ENCODE results near the gene KLF7. TPM values are rescaled to one million over a fixed set of nuclear protein-coding genes. Genes with fewer than 3 reads are reported as not detected.
"Not testable (repeated sequence)": the region's sequence is repeated elsewhere in the genome, so short reads cannot be mapped to it uniquely, and the experiment has no call there.

Gene KLF7
- total RNA-seq, 2 experiments from 2014 or later, result 4.7 to 6.8 TPM

DNA sequence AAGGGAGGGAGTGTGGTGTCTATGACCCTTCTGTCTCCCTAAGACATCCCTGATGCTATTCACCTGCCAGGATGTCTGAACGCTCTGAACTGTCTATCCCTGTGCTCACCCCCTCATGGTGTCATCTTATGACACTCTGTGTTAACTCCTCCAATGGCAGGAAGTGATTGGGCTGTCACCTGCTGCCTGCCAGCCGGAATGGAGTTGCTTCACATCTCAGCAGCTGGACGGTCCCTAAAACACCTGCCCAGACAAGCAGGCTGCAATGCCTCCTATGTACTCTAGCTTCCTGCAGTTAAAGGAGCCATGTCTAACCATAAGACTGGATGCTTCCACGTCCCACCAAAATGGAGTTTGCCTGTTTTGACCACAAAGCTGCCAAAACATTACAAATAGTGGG is 126.5 kb downstream of the KLF7 start:
- Mint-ChIP-seq H3K4me3 (no peak overlapping the region), H3K9me3 (ENCODE audit: low read depth) (no peaks in the 10 kb centered on the region), H3K27ac (no peak overlapping the region), H3K27me3 (peaks cover 4% of the 10 kb centered on the region), H3K4me1 (no peaks in the 10 kb centered on the region), H3K36me3 (no peaks in the 10 kb centered on the region)
- CTCF ChIA-PET, result no interaction called here
- ATAC-seq, result no peak
- no peak for DNase-seq

DNA sequence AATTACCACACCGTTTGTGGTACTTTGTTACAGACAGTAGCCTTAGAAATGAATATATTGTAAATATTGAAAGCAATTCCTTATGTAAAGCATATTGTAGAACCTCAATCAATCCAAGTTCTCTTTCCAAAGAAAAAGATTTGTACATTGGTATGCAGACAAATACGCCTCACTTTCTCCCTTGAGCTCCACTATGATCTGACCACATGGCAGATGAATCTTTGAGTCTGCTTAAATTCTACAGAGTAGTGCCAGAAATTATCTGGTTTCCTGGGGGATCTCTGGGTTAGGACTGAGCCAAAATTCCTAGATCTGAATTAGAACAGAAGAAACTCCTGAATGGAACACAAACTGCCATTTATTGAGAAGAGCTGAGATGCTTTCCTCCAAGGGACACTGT is 127.4 kb downstream of the KLF7 start:
- no peak for ATAC-seq
- CTCF ChIA-PET, result no interaction called here

DNA sequence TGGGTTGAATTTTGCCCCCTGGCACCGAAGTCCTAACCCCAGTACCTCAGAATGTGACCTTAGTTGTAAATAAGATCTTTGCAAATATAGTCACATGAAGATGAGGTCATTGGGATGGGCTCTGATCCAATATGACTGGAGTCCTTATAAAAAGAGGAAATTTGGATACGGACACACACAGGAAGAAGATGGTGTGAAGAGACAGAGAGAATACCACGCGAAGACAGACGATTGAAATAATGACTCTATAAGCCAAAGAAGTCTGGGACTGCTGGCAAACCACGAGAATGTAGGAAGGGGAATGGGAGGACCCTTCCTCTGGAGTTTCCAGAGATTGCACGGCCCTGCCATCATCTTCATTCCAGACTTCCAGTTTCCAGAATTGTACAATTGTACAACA is 127.9 kb downstream of the KLF7 start:
- no peak overlapping the region for H3K27ac Mint-ChIP-seq
- H3K27me3 Mint-ChIP-seq, result peaks cover 2% of the 10 kb centered on the region
- H3K4me3 Mint-ChIP-seq, result no peak overlapping the region
- H3K9me3 Mint-ChIP-seq (ENCODE audit: low read depth), result peaks cover 3% of the 10 kb centered on the region
- no peaks in the 10 kb centered on the region for H3K4me1 Mint-ChIP-seq
- ATAC-seq (no peak), DNase-seq (no peak)
- H3K36me3 Mint-ChIP-seq, result no peaks in the 10 kb centered on the region
- CTCF ChIA-PET, result no interaction called here

More for the DNA sequence above, 127.4 kb downstream of the KLF7 start:
- Mint-ChIP-seq H3K36me3 (no peaks in the 10 kb centered on the region), H3K9me3 (ENCODE audit: low read depth) (peaks cover 1% of the 10 kb centered on the region), H3K4me3 (no peak overlapping the region), H3K27ac (no peak overlapping the region), H3K4me1 (no peaks in the 10 kb centered on the region), H3K27me3 (peaks cover 2% of the 10 kb centered on the region)
- no peak for DNase-seq

DNA sequence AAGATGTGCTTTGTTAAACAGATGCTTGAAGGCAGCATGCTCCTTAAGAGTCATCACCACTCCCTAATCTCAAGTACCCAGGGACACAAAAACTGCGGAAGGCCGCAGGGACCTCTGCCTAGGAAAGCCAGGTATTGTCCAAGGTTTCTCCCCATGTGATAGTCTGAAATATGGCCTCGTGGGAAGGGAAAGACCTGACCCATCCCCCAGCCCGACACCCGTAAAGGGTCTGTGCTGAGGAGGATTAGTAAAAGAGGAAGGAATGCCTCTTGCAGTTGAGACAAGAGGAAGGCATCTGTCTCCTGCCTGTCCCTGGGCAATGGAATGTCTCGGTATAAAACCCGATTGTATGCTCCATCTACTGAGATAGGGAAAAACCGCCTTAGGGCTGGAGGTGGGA is 128.7 kb downstream of the KLF7 start:
- H3K27ac Mint-ChIP-seq; ATAC-seq; H3K4me1 Mint-ChIP-seq; DNase-seq; H3K4me3 Mint-ChIP-seq; H3K27me3 Mint-ChIP-seq; H3K36me3 Mint-ChIP-seq; H3K9me3 Mint-ChIP-seq (ENCODE audit: low read depth); CTCF ChIA-PET: not testable (repeated sequence)

DNA sequence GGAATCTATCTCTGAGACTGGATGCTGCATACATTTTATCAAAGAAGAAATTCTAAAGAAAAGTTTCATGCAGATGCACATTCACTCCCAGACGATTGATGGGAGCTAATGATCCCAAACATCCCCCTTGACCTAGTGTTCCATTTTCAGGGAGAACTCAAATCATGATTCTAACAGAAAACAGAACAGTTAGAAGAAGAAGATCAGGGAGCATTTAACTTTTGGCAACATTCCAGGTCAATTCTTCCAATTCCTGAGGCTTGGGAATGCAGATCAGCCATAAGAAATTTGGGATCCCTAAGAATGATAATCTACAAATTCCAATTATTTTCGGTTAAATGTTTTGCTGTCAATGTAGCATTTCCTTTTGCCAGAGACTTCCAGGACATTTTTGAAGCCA is 129.9 kb downstream of the KLF7 start:
- H3K27ac Mint-ChIP-seq, result no peak overlapping the region
- CTCF ChIA-PET, result no interaction called here
- peaks cover 5% of the 10 kb centered on the region for H3K9me3 Mint-ChIP-seq (ENCODE audit: low read depth)
- H3K4me3 Mint-ChIP-seq, result no peak overlapping the region
- H3K4me1 Mint-ChIP-seq, result no peaks in the 10 kb centered on the region
- no peak for ATAC-seq
- H3K36me3 Mint-ChIP-seq, result no peaks in the 10 kb centered on the region
- DNase-seq, result no peak
- H3K27me3 Mint-ChIP-seq, result no peaks in the 10 kb centered on the region

DNA sequence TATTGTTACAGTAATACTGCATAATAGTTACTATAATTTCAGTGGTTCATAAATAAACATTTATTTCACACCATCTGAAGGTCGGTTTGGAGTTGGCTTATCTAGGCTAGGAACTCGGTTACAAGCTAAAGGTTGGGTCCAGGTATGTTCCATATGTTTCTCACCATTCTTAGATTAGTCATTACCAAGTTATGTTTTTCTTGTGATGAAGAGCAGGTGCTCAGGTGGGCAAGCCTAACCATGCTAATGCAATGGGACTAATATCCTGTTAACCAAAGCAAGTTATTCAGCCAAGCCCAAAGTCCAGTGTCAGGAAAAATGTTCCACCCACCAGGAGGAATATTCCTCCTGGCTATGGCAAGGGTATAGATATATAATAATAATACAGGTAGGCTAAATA is 133.3 kb downstream of the KLF7 start:
- CTCF ChIA-PET, result no interaction called here
- Mint-ChIP-seq H3K27ac (no peak overlapping the region), H3K4me3 (no peak overlapping the region), H3K9me3 (ENCODE audit: low read depth) (peaks cover 5% of the 10 kb centered on the region), H3K36me3 (no peaks in the 10 kb centered on the region), H3K4me1 (no peaks in the 10 kb centered on the region), H3K27me3 (no peaks in the 10 kb centered on the region)
- ATAC-seq, result no peak
- DNase-seq, result no peak

Small RNA genes within 50 kb of the gene (microRNA-seq; reads per million reads assigned to microRNA genes)
- gene MIR2355 (1.3 reads per million), gene MIR7845 (not detected)

Other genes starting within 250 kb of the KLF7 start
- gene CPO, start 226.4 kb downstream of the KLF7 start, total RNA-seq, result not detected

Measured in activated CD8-positive, alpha-beta memory T cell treated with anti-CD3 and anti-CD28 coated beads, Interleukin-2, amount 10 ng/mL, durations not matched to agents 7 days and 5 days (primary cell).